MG63 (cell line): ENCODE data around the gene SPZ1. TPM values are rescaled to one million over a fixed set of nuclear protein-coding genes. Genes with fewer than 3 reads are reported as not detected.

Source experiments
- DNase-seq: peaks from one replicate; pipeline ENCODE4 v3.0.0-alpha.2; 2020
- H3K27me3 ChIP-seq: fragments of 250-450 bp; sonication (Bioruptor Pico); 2 replicates; pipeline ENCODE4 v1.5.1; 2020; ENCODE audit warnings: mild to moderate bottlenecking, moderate library complexity
- H3K36me3 ChIP-seq: fragments of 250-450 bp; sonication (Bioruptor Pico); 2 replicates; pipeline ENCODE4 v1.5.1; 2020; ENCODE audit warnings: mild to moderate bottlenecking, moderate library complexity
- H3K4me3 ChIP-seq: fragments of 250-450 bp; sonication (Bioruptor Pico); 2 replicates; pipeline ENCODE4 v1.5.1; 2020; ENCODE audit warnings: mild to moderate bottlenecking, moderate library complexity
- H3K9me3 ChIP-seq: fragments of 250-450 bp; sonication (Bioruptor Pico); 2 replicates; pipeline ENCODE4 v1.5.1; 2020; ENCODE audit warnings: mild to moderate bottlenecking, moderate library complexity
- total RNA-seq: library from RNA; depleted of rRNA; stranded (reverse); fragments of >200 nt; shearing (Covaris generic); gene quantifications from 2 replicates; pipeline ENCODE4 v1.2.3, GENCODE V29; 2014; ENCODE audit warnings: low replicate concordance; rRNA removed

The SPZ1 gene
- total RNA-seq, 1 experiment from 2014 or later: not detected

DNA sequence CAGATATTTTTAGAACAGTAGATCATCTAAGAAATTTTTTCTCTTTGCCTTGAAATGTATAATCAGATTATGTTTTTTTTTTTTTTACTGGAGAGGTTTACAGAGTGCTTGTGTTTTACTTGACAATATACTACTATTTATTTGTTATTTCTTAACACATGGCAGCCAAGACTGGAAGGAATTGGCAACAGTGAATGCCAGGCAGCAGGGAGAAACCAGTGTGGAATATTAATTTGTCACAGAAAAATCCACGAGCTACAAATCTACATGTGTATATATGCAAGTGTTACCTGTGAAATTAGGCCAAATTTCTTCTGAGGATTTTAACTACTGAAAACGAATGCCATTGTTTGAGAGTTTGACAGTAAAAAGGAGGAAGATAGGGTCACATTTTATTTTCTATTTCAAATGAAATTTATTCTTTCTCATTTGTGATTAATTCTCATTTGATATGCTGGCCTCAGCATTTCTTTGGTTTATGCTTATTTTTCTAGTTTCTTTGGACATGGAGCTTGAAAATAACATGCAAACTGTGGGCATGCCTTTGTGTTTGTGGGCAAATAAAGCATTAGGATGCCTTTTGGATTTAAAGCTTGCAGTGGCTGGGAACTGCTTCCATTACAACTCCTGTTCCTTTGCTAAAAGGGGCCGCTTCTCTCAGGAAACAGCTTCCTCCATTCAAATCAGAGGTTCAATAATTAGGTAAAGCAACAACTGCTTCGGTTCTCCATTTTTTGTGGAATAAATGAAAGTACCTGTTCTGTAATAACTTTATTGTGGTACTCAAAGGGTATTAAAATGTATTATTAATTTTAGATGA lies 49.1 kb downstream of the SPZ1 start:
- no peaks in the 10 kb centered on the region for H3K9me3 ChIP-seq
- DNase-seq: no peak
- H3K27me3 ChIP-seq: no peaks in the 10 kb centered on the region
- H3K36me3 ChIP-seq: no peaks in the 10 kb centered on the region
- no peak overlapping the region for H3K4me3 ChIP-seq

GRCh38 chr5:80369521-80369920 lies 49.7 kb downstream of the SPZ1 start:
- H3K36me3 ChIP-seq: no peaks in the 10 kb centered on the region
- no peaks in the 10 kb centered on the region for H3K9me3 ChIP-seq
- H3K4me3 ChIP-seq: no peak overlapping the region
- DNase-seq: no peak
- H3K27me3 ChIP-seq: no peaks in the 10 kb centered on the region

- Histone ChIP-seq H3K36me3 (no peaks in the 10 kb centered on the region), H3K9me3 (no peaks in the 10 kb centered on the region), H3K27me3 (no peaks in the 10 kb centered on the region), H3K4me3 (no peak overlapping the region)
- DNase-seq: no peak
Measured at GRCh38 chr5:80370390-80370789, 50.6 kb downstream of the SPZ1 start.

Other genes with a start within 250 kb of the SPZ1 start
- 4.8 and 5.5 TPM in 2 replicates for gene SERINC5, start 64.0 kb upstream of the SPZ1 start, total RNA-seq
- 4.5 and 21.1 TPM in 2 replicates for gene ZFYVE16, start 88.1 kb downstream of the SPZ1 start, total RNA-seq
- 2.6 and 15.3 TPM in 2 replicates for gene FAM151B, start 168.1 kb downstream of the SPZ1 start, total RNA-seq